GM21381 (cell line): ENCODE data around the gene GPR4.
A peak's percentile ranks its signal among the peaks of the same experiment; 100 is the strongest.

Source experiments
- ATAC-seq: cut with Tn5 transposase; IDR thresholded peaks from one replicate; pipeline ENCODE4 v1.9.1; 2021; ENCODE audit warnings: mild to moderate bottlenecking, moderate library complexity; ENCODE audit not compliant: unreplicated experiment

GPR4 gene

GRCh38 chr19:45590300-45591003 is 11.6 kb downstream of the GPR4 start:
- no peak for ATAC-seq

- no peak for ATAC-seq
Measured at GRCh38 chr19:45589768-45590167, 12.2 kb downstream of the GPR4 start.

GRCh38 chr19:45587873-45588272 is 14.1 kb downstream of the GPR4 start:
- ATAC-seq, result no peak

- no peak for ATAC-seq
Measured at GRCh38 chr19:45585158-45585577, 16.8 kb downstream of the GPR4 start.

GRCh38 chr19:45584332-45585157 is 17.5 kb downstream of the GPR4 start, which contains the start of gene OPA3:
Gene OPA3, minus strand, starts transcription at chr19:45584802. Its CDS starts 38 bp downstream, at chr19:45584764.
- ATAC-seq, result peak; percentile 85

- ATAC-seq, result no peak
Measured at GRCh38 chr19:45581576-45581975, 20.4 kb downstream of the GPR4 start.

- no peak for ATAC-seq
Measured at GRCh38 chr19:45578861-45579260, 23.2 kb downstream of the GPR4 start.

- ATAC-seq, result no peak
Measured at GRCh38 chr19:45577111-45577905, 24.7 kb downstream of the GPR4 start.

GRCh38 chr19:45576682-45577081 is 25.3 kb downstream of the GPR4 start:
- no peak for ATAC-seq

- ATAC-seq, result no peak
Measured at GRCh38 chr19:45575216-45575615, 26.8 kb downstream of the GPR4 start.

- ATAC-seq, result no peak
Measured at GRCh38 chr19:45574526-45574925, 27.5 kb downstream of the GPR4 start.

- ATAC-seq, result no peak
Measured at GRCh38 chr19:45571457-45572220, 30.4 kb downstream of the GPR4 start.

- no peak for ATAC-seq
Measured at GRCh38 chr19:45569619-45570421, 32.2 kb downstream of the GPR4 start.

- ATAC-seq, result no peak
Measured at GRCh38 chr19:45568732-45569131, 33.3 kb downstream of the GPR4 start.

- ATAC-seq, result no peak
Measured at GRCh38 chr19:45567609-45568008, 34.4 kb downstream of the GPR4 start.

GRCh38 chr19:45564131-45564780 is 37.8 kb downstream of the GPR4 start:
- ATAC-seq, result no peak

GRCh38 chr19:45560686-45561085 is 41.3 kb downstream of the GPR4 start:
- ATAC-seq, result no peak

- no peak for ATAC-seq
Measured at GRCh38 chr19:45560038-45560437, 42.0 kb downstream of the GPR4 start.

- no peak for ATAC-seq
Measured at GRCh38 chr19:45558399-45558878, 43.6 kb downstream of the GPR4 start.
